OCI-LY7 (cell line): ENCODE measurements around the gene PCID2. TPM values are rescaled to one million over a fixed set of nuclear protein-coding genes. Genes with fewer than 3 reads are reported as not detected.

Experiments
- BruUV-seq: library from RNA; stranded (reverse); fragments of 400-500 nt; replicated peaks from 2 replicates; lab custom pipeline; 2021; lab: Mats Ljungman, UMichigan
- CTCF ChIA-PET: fragments of 300-600 bp; sonication (Branson Sonifier 250); formaldehyde crosslinking; loops from one replicate; lab custom pipeline; 2022; ENCODE audit warnings: antibody characterized with exemption; ENCODE audit not compliant: unreplicated experiment; lab: Charles Lee
- POLR2A ChIA-PET: fragments of 300-600 bp; sonication (Branson Sonifier 250); formaldehyde crosslinking; loops from one replicate; lab custom pipeline; 2022; ENCODE audit warnings: antibody characterized with exemption; lab: Charles Lee
- DNase-seq: peaks from one replicate; pipeline ENCODE4 v3.0.0-alpha.2; 2015; ENCODE audit warnings: low spot score
- H2AFZ ChIP-seq: fragments of 200-600 bp; sonication (generic), shearing (Covaris generic); 2 replicates; pipeline ENCODE4 v1.6.1; 2014; ENCODE audit warnings: mild to moderate bottlenecking, antibody characterized with exemption, low read length, moderate library complexity
- H3K27ac ChIP-seq: fragments of 200-600 bp; sonication (generic); 2 replicates; pipeline ENCODE4 v1.5.1; 2014; ENCODE audit warnings: mixed run types, low read depth, mild to moderate bottlenecking, moderate library complexity, low read length, inconsistent platforms; ENCODE audit not compliant: poor library complexity, severe bottlenecking
- H3K36me3 ChIP-seq: fragments of 200-600 bp; sonication (generic); 2 replicates; pipeline ENCODE4 v1.6.1; 2014; ENCODE audit warnings: mild to moderate bottlenecking, antibody characterized with exemption, low read length, moderate library complexity, mixed read lengths; ENCODE audit not compliant: insufficient read depth
- H3K4me1 ChIP-seq: fragments of 200-600 bp; sonication (generic); 2 replicates; pipeline ENCODE4 v1.5.1; 2014; ENCODE audit warnings: mild to moderate bottlenecking, low read length; ENCODE audit not compliant: insufficient read depth, poor library complexity, severe bottlenecking
- H3K4me2 ChIP-seq: fragments of 200-600 bp; sonication (generic); 2 replicates; pipeline ENCODE4 v1.6.1; 2014; ENCODE audit warnings: mild to moderate bottlenecking, low read length
- H3K4me3 ChIP-seq: fragments of 200-600 bp; sonication (generic); 2 replicates; pipeline ENCODE4 v1.5.1; 2014; ENCODE audit warnings: mild to moderate bottlenecking, low read depth, low read length; ENCODE audit not compliant: poor library complexity, severe bottlenecking
- H3K79me2 ChIP-seq: fragments of 200-600 bp; sonication (generic); 2 replicates; pipeline ENCODE4 v1.6.1; 2016; ENCODE audit warnings: low read depth, mild to moderate bottlenecking, low read length, moderate library complexity, mixed read lengths; ENCODE audit not compliant: insufficient read depth
- H3K9me2 ChIP-seq: fragments of 200-600 bp; sonication (generic); 2 replicates; pipeline ENCODE4 v1.6.1; 2016; ENCODE audit warnings: mild to moderate bottlenecking, low read length, mixed read lengths; ENCODE audit not compliant: insufficient read depth
- H3K9me3 ChIP-seq: fragments of 200-600 bp; sonication (generic); 2 replicates; pipeline ENCODE4 v1.6.1; 2014; ENCODE audit warnings: mild to moderate bottlenecking, mixed run types, low read length, mixed read lengths
- H4K20me1 ChIP-seq: fragments of 200-600 bp; sonication (generic); 2 replicates; pipeline ENCODE4 v1.6.1; 2014; ENCODE audit warnings: mild to moderate bottlenecking, antibody characterized with exemption, low read length, moderate library complexity, mixed read lengths; ENCODE audit not compliant: insufficient read depth
- EZH2phosphoT487 ChIP-seq: fragments of 200-600 bp; sonication (generic); IDR thresholded peaks from 2 replicates; pipeline ENCODE4 v1.6.1; 2018; ENCODE audit warnings: low read depth, borderline replicate concordance, mild to moderate bottlenecking, mixed run types, antibody characterized with exemption, low read length, moderate library complexity, mixed read lengths
- intact Hi-C: fragments of 100-400 bp; cut with micrococcal nuclease; formaldehyde crosslinking; loops from one replicate; pipeline ENCODE4 v1.10.0; 2022; ENCODE audit not compliant: unreplicated experiment
- total RNA-seq, 2 experiments: library from RNA; depleted of rRNA in 1 of 2; stranded (reverse); fragments of >200 nt in 1 of 2; shearing (Covaris generic) in 1 of 2; gene quantifications; 2 replicates each; pipeline ENCODE4 v1.2.3, GENCODE V29; 2014 to 2022
- TF ChIP-seq, protein P1 (sequence below): fragments of 200-600 bp; sonication (generic); conservative IDR thresholded peaks from 2 replicates; pipeline ENCODE4 v1.5.1; 2014; ENCODE audit warnings: mild to moderate bottlenecking, antibody characterized with exemption, low read length, moderate library complexity, mixed read lengths

PCID2 gene
- total RNA-seq, 2 experiments from 2014 or later: 30.2 to 41.9 TPM

DNA sequence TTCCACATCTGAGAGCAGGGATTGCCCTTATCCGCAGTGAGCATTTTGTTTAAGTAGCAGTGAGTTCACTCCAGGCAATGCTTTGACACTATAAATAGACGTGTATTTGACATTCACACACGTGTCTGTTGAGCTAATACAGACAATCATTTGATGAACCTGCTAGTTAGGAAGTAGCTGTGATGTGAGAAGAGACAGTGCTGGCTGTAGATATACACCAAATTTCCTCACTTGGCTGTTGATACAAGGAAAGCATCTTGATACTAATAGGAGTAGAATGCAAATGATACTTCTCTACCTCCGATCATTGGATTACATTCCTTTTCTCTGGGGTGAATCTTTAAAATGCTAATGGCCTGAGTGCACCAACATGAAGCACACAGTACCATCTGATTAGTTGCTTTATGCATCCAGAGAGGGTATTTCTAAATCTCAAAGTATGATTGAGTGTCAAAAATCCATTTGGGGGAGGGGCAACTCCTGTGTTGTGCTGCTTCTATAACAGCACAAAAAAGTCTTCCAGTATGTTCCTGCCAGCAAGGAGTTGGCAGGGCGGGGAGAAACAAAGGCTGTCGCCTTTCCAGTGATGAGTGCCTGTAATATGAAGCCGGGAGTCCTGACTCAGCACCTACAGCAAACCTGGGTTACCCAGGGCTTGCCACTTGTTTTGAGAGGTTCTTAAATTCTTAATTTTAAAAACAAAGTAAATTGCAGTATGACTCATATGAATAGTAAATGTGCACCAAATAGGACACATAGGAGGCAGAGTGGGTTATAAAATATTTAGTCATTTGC lies 8.0 kb upstream of the PCID2 start:
- no peak overlapping the region for H3K4me2 ChIP-seq
- no peaks in the 10 kb centered on the region for H3K9me2 ChIP-seq
- H3K79me2 ChIP-seq: peaks cover 78% of the 10 kb centered on the region
- CTCF ChIA-PET: no interaction called here
- H3K27ac ChIP-seq: no peak overlapping the region
- intact Hi-C loops: no loop called here
- H2AFZ ChIP-seq: no peak overlapping the region
- H3K36me3 ChIP-seq: peaks cover 38% of the 10 kb centered on the region
- no peak for TF ChIP-seq EZH2phosphoT487
- TF ChIP-seq, protein P1, sequence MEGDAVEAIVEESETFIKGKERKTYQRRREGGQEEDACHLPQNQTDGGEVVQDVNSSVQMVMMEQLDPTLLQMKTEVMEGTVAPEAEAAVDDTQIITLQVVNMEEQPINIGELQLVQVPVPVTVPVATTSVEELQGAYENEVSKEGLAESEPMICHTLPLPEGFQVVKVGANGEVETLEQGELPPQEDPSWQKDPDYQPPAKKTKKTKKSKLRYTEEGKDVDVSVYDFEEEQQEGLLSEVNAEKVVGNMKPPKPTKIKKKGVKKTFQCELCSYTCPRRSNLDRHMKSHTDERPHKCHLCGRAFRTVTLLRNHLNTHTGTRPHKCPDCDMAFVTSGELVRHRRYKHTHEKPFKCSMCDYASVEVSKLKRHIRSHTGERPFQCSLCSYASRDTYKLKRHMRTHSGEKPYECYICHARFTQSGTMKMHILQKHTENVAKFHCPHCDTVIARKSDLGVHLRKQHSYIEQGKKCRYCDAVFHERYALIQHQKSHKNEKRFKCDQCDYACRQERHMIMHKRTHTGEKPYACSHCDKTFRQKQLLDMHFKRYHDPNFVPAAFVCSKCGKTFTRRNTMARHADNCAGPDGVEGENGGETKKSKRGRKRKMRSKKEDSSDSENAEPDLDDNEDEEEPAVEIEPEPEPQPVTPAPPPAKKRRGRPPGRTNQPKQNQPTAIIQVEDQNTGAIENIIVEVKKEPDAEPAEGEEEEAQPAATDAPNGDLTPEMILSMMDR: no peak
- no peak for DNase-seq
- H3K4me1 ChIP-seq: peaks cover 4% of the 10 kb centered on the region
- BruUV-seq: no TSS peak
- H4K20me1 ChIP-seq: peaks cover 11% of the 10 kb centered on the region; the same call in 1 of the 2 replicates
- POLR2A ChIA-PET: no interaction called here
- no peak overlapping the region for H3K4me3 ChIP-seq
- no peaks in the 10 kb centered on the region for H3K9me3 ChIP-seq

DNA sequence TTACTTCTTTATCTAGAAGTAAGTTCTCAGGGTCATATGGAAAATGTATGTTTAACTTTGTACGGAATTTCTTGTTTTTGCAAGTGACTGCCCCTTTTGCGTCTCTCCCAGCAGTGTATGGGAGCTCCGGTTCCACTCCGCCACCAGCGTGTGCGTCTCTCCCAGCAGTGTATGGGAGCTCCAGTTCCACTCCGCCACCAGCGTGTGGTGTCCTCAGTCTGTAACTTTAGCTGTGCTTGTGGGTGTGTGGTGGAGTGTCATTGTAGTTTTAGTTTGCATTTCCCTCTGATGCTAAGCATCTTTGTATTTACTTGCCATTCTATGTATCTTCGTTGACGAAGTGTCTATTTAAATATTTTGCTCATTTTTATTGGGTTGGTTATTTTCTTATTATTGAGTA lies 3.3 kb upstream of the PCID2 start:
- peaks cover 19% of the 10 kb centered on the region for H3K4me1 ChIP-seq
- H4K20me1 ChIP-seq: peaks cover 4% of the 10 kb centered on the region; the same call in 1 of the 2 replicates
- H3K79me2 ChIP-seq: peaks cover 84% of the 10 kb centered on the region
- H3K27ac ChIP-seq: no peak overlapping the region
- TF ChIP-seq EZH2phosphoT487: no peak
- TF ChIP-seq, protein P1: peak; percentile 35; the same call in 1 of the 2 replicates
- POLR2A ChIA-PET: no interaction called here
- DNase-seq: peak; percentile 7
- H2AFZ ChIP-seq: no peak overlapping the region
- peaks cover 21% of the 10 kb centered on the region for H3K36me3 ChIP-seq
- H3K4me2 ChIP-seq: no peak overlapping the region
- no peaks in the 10 kb centered on the region for H3K9me2 ChIP-seq
- no peaks in the 10 kb centered on the region for H3K9me3 ChIP-seq
- no peak overlapping the region for H3K4me3 ChIP-seq
- no TSS peak for BruUV-seq
- intact Hi-C loops: loop anchor here (2.0 kb wide), 1 partner anchor 85 kb away; the partner anchor contains the start of gene LAMP1
- CTCF ChIA-PET: no interaction called here

DNA sequence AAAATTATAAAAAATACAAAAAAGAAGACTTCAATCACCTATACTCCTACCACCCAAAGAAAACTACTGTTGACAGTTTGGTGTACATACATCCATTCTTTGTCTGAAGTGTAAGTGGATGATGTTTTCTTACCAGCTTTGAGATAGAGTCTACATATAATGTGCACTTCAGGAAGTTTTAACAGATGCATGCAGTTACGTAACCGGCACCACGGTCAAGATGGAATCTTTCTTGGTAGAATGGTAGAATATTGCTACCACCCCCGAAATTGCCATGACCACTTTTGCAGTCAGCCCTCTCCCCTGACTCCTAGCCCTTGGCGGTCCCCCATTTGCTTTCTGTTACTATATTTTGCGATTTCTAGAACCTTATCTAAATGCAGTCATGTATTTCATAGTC lies 2.4 kb upstream of the PCID2 start:
- ChIA-PET POLR2A (no interaction called here), CTCF (no interaction called here)
- H3K9me2 ChIP-seq: no peaks in the 10 kb centered on the region
- H3K4me1 ChIP-seq: peaks cover 22% of the 10 kb centered on the region
- H3K36me3 ChIP-seq: peaks cover 30% of the 10 kb centered on the region
- peak overlapping the region; percentile 94 for H3K4me3 ChIP-seq
- DNase-seq: no peak
- no peak overlapping the region for H2AFZ ChIP-seq
- H3K79me2 ChIP-seq: peaks cover 84% of the 10 kb centered on the region
- no peaks in the 10 kb centered on the region for H3K9me3 ChIP-seq
- no peak overlapping the region for H3K27ac ChIP-seq
- BruUV-seq: TSS peak; percentile 77
- intact Hi-C loops: loop anchor here (2.0 kb wide), 1 partner anchor 86 kb away; the partner anchor contains the start of gene LAMP1
- peaks cover 4% of the 10 kb centered on the region; the same call in 1 of the 2 replicates for H4K20me1 ChIP-seq
- TF ChIP-seq, protein P1: no peak
- TF ChIP-seq EZH2phosphoT487: no peak
- peak overlapping the region; percentile 86 for H3K4me2 ChIP-seq
